GM23338 (cell line): ENCODE data around the gene CRISPLD2. TPM values are rescaled to one million over a fixed set of nuclear protein-coding genes. Genes with fewer than 3 reads are reported as not detected.

ENCODE experiments used
- ATAC-seq: fragments of 200-7000 bp; cut with Tn5 transposase; 3 replicates; pipeline ENCODE4 v1.9.1; 2020
- DNase-seq: peaks from one replicate; pipeline ENCODE4 v3.0.0-alpha.2; 2015; ENCODE audit warnings: low spot score
- H2AFZ ChIP-seq: fragments of 200-600 bp; sonication (generic); 2 replicates; pipeline ENCODE4 v1.8.0; 2016; ENCODE audit warnings: antibody characterized with exemption, mild to moderate bottlenecking, moderate library complexity
- H3F3A ChIP-seq: fragments of 200-600 bp; sonication (generic); replicated peaks from 2 replicates; pipeline ENCODE4 v1.8.0; 2017; ENCODE audit warnings: antibody characterized with exemption, mixed run types, low read depth
- H3K27ac ChIP-seq: fragments of 200-600 bp; sonication (generic); 2 replicates; pipeline ENCODE4 v1.6.1; 2016; ENCODE audit warnings: low read depth
- H3K27me3 ChIP-seq: fragments of 200-600 bp; sonication (generic); 2 replicates; pipeline ENCODE4 v1.8.0; 2016; ENCODE audit warnings: mild to moderate bottlenecking, mixed run types, moderate library complexity; ENCODE audit not compliant: insufficient read depth
- H3K36me3 ChIP-seq: fragments of 200-600 bp; sonication (generic); 2 replicates; pipeline ENCODE4 v1.8.0; 2016; ENCODE audit warnings: mild to moderate bottlenecking; ENCODE audit not compliant: insufficient read depth
- H3K4me1 ChIP-seq: fragments of 200-600 bp; sonication (generic); 2 replicates; pipeline ENCODE4 v1.8.0; 2016; ENCODE audit warnings: mild to moderate bottlenecking, moderate library complexity; ENCODE audit not compliant: insufficient read depth
- H3K4me2 ChIP-seq: fragments of 200-600 bp; sonication (generic); 2 replicates; pipeline ENCODE4 v1.7.1; 2017; ENCODE audit warnings: mixed run types
- H3K4me3 ChIP-seq: fragments of 200-600 bp; sonication (generic); 2 replicates; pipeline ENCODE4 v1.6.1; 2016; ENCODE audit warnings: mixed run types
- H3K79me2 ChIP-seq: fragments of 200-600 bp; sonication (generic); replicated peaks from 2 replicates; pipeline ENCODE4 v1.8.0; 2017; ENCODE audit warnings: mild to moderate bottlenecking; ENCODE audit not compliant: insufficient read depth
- H3K9me2 ChIP-seq: fragments of 200-600 bp; sonication (generic); 2 replicates; pipeline ENCODE4 v1.8.0; 2017; ENCODE audit not compliant: insufficient read depth
- H4K20me1 ChIP-seq: fragments of 200-600 bp; sonication (generic); replicated peaks from 2 replicates; pipeline ENCODE4 v1.8.0; 2017; ENCODE audit warnings: mild to moderate bottlenecking; ENCODE audit not compliant: insufficient read depth
- H3K27ac Mint-ChIP-seq: 2 replicates; pipeline ENCODE4 v1.8.0; 2020; ENCODE audit warnings: inconsistent platforms, mild to moderate bottlenecking, moderate library complexity, mixed read lengths
- H3K27me3 Mint-ChIP-seq: 3 replicates; pipeline ENCODE4 v1.8.0; 2022; ENCODE audit warnings: low read depth, mild to moderate bottlenecking, moderate library complexity, mixed read lengths, inconsistent platforms; ENCODE audit not compliant: insufficient read depth, poor library complexity
- H3K36me3 Mint-ChIP-seq: 3 replicates; pipeline ENCODE4 v1.8.0; 2021; ENCODE audit warnings: low read depth, mild to moderate bottlenecking, inconsistent platforms, moderate library complexity, mixed read lengths
- H3K4me1 Mint-ChIP-seq: 3 replicates; pipeline ENCODE4 v1.8.0; 2020; ENCODE audit warnings: mild to moderate bottlenecking, inconsistent platforms, mixed read lengths
- H3K4me3 Mint-ChIP-seq: 3 replicates; pipeline ENCODE4 v1.8.0; 2021; ENCODE audit warnings: moderate library complexity, mild to moderate bottlenecking, inconsistent platforms, mixed read lengths
- H3K9me3 Mint-ChIP-seq: 3 replicates; pipeline ENCODE4 v1.8.0; 2020; ENCODE audit warnings: moderate library complexity, mild to moderate bottlenecking, inconsistent platforms, mixed read lengths
- CREB1 ChIP-seq: fragments of 250-450 bp; sonication (Bioruptor Pico); IDR thresholded peaks from 2 replicates; pipeline ENCODE4 v1.5.0; 2020; ENCODE audit warnings: low read depth, mild to moderate bottlenecking, moderate library complexity
- EZH2 ChIP-seq: fragments of 200-600 bp; sonication (generic); IDR thresholded peaks from one replicate; pipeline ENCODE4 v1.8.0; 2017; ENCODE audit warnings: antibody characterized with exemption, mild to moderate bottlenecking, low read depth; ENCODE audit not compliant: unreplicated experiment
- EZH2phosphoT487 ChIP-seq: fragments of 200-600 bp; sonication (generic); IDR thresholded peaks from one replicate; pipeline ENCODE4 v1.8.1; 2018; ENCODE audit warnings: antibody characterized with exemption; ENCODE audit not compliant: unreplicated experiment
- JUNB ChIP-seq: IDR thresholded peaks from one replicate; pipeline ENCODE4 v1.6.1; 2016; ENCODE audit warnings: antibody characterized with exemption; ENCODE audit not compliant: unreplicated experiment
- NANOG ChIP-seq: IDR thresholded peaks from 2 replicates; pipeline ENCODE4 v1.6.1; 2016; ENCODE audit warnings: antibody characterized with exemption, borderline replicate concordance
- POLR2AphosphoS5 ChIP-seq: IDR thresholded peaks from 2 replicates; pipeline ENCODE4 v1.6.1; 2016; ENCODE audit warnings: antibody characterized with exemption, low read depth
- STAT1 ChIP-seq: IDR thresholded peaks from one replicate; pipeline ENCODE4 v1.6.1; 2016; ENCODE audit warnings: antibody characterized with exemption; ENCODE audit not compliant: unreplicated experiment
- ZNF114 ChIP-seq: fragments of 250-450 bp; sonication (Bioruptor Pico); IDR thresholded peaks from 2 replicates; pipeline ENCODE4 v1.5.0; 2020; ENCODE audit warnings: mild to moderate bottlenecking, moderate library complexity
- ZNF331 ChIP-seq: fragments of 250-450 bp; sonication (Bioruptor Pico); IDR thresholded peaks from 2 replicates; pipeline ENCODE4 v1.5.0; 2020; ENCODE audit warnings: low read depth, mild to moderate bottlenecking, moderate library complexity
- polyA plus RNA-seq: library from polyadenylated mRNA; unstranded; fragments of >200 nt; fragmentation: Nextera tagmentation; extraction: Ambion mirVana; gene quantifications from 2 replicates; pipeline ENCODE4 v1.2.1, GENCODE V29; 2016
- total RNA-seq: library from RNA; depleted of rRNA; stranded (reverse); fragments of >200 nt; shearing (Covaris generic); gene quantifications from 2 replicates; pipeline ENCODE4 v1.2.3, GENCODE V29; 2014
- TF ChIP-seq, protein P1 (sequence below): fragments of 250-450 bp; sonication (Bioruptor Pico); IDR thresholded peaks from 2 replicates; pipeline ENCODE4 v1.5.0; 2020; ENCODE audit warnings: mild to moderate bottlenecking, moderate library complexity
- TF ChIP-seq, protein P2 (sequence below), 2 experiments: fragments of 200-600 bp in 1 of 2; sonication (generic) in 1 of 2; conservative IDR thresholded peaks; 2 replicates each; pipeline versions ENCODE4 v1.5.1 to v1.6.1; 2016 to 2017; ENCODE audit warnings: antibody characterized with exemption in 2 of 2, low read depth in 2 of 2, mild to moderate bottlenecking in 2 of 2, moderate library complexity in 1 of 2
- TF ChIP-seq, protein P3 (sequence below): IDR thresholded peaks from one replicate; pipeline ENCODE4 v1.6.1; 2018; ENCODE audit warnings: antibody characterized with exemption; ENCODE audit not compliant: unreplicated experiment
- TF ChIP-seq, protein P4 (sequence below): IDR thresholded peaks from 2 replicates; pipeline ENCODE4 v1.6.1; 2016; ENCODE audit warnings: antibody characterized with exemption

The CRISPLD2 gene
- total and polyA plus RNA-seq, 2 experiments from 2014 or later = 2.6 to 8.3 TPM

DNA sequence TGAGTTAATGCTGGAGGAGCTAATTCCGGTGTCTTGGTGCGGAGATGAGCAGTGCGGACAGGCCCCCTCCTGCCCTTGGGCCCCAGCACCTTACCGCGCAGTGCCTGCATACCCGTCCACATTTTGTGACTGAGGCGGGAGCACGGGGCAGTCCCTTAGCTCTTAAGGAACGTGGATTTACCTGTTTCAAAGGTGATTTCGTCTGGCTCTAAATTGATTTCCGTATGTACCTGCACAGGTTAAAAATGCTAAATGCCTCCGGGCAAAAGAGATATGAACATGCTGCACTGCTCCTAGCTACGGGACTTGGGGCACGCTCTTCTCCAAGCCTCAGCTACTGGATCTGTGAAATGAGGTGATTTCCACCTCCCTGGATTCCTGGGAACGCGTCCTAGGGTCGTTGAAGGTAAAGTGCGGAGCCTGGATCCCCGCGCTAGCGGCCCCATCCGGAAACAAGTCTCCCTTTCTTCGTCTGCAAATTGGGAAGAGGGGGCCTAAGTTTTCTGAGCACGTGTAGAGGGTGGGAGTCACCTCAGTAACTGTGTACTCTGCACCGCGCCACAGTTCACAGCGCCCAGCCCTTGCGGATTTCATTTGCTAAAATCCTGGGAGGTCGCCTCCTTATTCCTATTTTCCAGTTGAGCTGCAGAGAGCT, 669 bp upstream of the CRISPLD2 start:
- Histone ChIP-seq H2AFZ (peak overlapping the region; percentile 99), H3F3A (no peaks in the 10 kb centered on the region), H3K36me3 (no peaks in the 10 kb centered on the region), H3K79me2 (no peaks in the 10 kb centered on the region), H4K20me1 (no peaks in the 10 kb centered on the region), H3K4me1 (0 out of 2 replicates have a peak, but pooled peaks cover 5% of the 10 kb centered on the region), H3K4me2 (peak overlapping the region; percentile 85), H3K9me2 (no peaks in the 10 kb centered on the region), H3K27ac (no peak overlapping the region), H3K4me3 (peak overlapping the region; percentile 61), H3K27me3 (peaks cover 26% of the 10 kb centered on the region)
- Mint-ChIP-seq H3K4me1 (peaks cover 8% of the 10 kb centered on the region), H3K4me3 (peak overlapping the region; percentile 70), H3K27me3 (peaks cover 19% of the 10 kb centered on the region), H3K27ac (no peak overlapping the region), H3K36me3 (no peaks in the 10 kb centered on the region; the same call in 2 of the 3 replicates), H3K9me3 (no peaks in the 10 kb centered on the region; the same call in 2 of the 3 replicates)
- ATAC-seq (peak; percentile 56), DNase-seq (peak; percentile 61)
- TF ChIP-seq CREB1 (CRISPR knock-in tag) (no peak), NANOG (no peak), EZH2phosphoT487 (no peak), ZNF114 (CRISPR knock-in tag) (no peak), STAT1 (no peak), ZNF331 (CRISPR knock-in tag) (no peak), POLR2AphosphoS5 (no peak), JUNB (no peak), EZH2 (no peak)
- TF ChIP-seq, protein P1, sequence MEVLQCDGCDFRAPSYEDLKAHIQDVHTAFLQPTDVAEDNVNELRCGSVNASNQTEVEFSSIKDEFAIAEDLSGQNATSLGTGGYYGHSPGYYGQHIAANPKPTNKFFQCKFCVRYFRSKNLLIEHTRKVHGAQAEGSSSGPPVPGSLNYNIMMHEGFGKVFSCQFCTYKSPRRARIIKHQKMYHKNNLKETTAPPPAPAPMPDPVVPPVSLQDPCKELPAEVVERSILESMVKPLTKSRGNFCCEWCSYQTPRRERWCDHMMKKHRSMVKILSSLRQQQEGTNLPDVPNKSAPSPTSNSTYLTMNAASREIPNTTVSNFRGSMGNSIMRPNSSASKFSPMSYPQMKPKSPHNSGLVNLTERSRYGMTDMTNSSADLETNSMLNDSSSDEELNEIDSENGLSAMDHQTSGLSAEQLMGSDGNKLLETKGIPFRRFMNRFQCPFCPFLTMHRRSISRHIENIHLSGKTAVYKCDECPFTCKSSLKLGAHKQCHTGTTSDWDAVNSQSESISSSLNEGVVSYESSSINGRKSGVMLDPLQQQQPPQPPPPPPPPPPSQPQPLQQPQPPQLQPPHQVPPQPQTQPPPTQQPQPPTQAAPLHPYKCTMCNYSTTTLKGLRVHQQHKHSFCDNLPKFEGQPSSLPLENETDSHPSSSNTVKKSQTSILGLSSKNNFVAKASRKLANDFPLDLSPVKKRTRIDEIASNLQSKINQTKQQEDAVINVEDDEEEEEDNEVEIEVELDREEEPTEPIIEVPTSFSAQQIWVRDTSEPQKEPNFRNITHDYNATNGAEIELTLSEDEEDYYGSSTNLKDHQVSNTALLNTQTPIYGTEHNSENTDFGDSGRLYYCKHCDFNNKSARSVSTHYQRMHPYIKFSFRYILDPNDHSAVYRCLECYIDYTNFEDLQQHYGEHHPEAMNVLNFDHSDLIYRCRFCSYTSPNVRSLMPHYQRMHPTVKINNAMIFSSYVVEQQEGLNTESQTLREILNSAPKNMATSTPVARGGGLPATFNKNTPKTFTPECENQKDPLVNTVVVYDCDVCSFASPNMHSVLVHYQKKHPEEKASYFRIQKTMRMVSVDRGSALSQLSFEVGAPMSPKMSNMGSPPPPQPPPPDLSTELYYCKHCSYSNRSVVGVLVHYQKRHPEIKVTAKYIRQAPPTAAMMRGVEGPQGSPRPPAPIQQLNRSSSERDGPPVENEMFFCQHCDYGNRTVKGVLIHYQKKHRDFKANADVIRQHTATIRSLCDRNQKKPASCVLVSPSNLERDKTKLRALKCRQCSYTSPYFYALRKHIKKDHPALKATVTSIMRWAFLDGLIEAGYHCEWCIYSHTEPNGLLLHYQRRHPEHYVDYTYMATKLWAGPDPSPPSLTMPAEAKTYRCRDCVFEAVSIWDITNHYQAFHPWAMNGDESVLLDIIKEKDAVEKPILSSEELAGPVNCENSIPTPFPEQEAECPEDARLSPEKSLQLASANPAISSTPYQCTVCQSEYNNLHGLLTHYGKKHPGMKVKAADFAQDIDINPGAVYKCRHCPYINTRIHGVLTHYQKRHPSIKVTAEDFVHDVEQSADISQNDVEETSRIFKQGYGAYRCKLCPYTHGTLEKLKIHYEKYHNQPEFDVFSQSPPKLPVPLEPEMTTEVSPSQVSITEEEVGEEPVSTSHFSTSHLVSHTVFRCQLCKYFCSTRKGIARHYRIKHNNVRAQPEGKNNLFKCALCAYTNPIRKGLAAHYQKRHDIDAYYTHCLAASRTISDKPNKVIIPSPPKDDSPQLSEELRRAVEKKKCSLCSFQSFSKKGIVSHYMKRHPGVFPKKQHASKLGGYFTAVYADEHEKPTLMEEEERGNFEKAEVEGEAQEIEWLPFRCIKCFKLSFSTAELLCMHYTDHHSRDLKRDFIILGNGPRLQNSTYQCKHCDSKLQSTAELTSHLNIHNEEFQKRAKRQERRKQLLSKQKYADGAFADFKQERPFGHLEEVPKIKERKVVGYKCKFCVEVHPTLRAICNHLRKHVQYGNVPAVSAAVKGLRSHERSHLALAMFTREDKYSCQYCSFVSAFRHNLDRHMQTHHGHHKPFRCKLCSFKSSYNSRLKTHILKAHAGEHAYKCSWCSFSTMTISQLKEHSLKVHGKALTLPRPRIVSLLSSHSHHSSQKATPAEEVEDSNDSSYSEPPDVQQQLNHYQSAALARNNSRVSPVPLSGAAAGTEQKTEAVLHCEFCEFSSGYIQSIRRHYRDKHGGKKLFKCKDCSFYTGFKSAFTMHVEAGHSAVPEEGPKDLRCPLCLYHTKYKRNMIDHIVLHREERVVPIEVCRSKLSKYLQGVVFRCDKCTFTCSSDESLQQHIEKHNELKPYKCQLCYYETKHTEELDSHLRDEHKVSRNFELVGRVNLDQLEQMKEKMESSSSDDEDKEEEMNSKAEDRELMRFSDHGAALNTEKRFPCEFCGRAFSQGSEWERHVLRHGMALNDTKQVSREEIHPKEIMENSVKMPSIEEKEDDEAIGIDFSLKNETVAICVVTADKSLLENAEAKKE (CRISPR knock-in tag) = no peak
- TF ChIP-seq, protein P2, sequence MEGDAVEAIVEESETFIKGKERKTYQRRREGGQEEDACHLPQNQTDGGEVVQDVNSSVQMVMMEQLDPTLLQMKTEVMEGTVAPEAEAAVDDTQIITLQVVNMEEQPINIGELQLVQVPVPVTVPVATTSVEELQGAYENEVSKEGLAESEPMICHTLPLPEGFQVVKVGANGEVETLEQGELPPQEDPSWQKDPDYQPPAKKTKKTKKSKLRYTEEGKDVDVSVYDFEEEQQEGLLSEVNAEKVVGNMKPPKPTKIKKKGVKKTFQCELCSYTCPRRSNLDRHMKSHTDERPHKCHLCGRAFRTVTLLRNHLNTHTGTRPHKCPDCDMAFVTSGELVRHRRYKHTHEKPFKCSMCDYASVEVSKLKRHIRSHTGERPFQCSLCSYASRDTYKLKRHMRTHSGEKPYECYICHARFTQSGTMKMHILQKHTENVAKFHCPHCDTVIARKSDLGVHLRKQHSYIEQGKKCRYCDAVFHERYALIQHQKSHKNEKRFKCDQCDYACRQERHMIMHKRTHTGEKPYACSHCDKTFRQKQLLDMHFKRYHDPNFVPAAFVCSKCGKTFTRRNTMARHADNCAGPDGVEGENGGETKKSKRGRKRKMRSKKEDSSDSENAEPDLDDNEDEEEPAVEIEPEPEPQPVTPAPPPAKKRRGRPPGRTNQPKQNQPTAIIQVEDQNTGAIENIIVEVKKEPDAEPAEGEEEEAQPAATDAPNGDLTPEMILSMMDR (conservative IDR thresholded peaks at IDR 0.05; ENCODE audit: low read depth in 2 of 2) = no peak
- TF ChIP-seq, protein P3, sequence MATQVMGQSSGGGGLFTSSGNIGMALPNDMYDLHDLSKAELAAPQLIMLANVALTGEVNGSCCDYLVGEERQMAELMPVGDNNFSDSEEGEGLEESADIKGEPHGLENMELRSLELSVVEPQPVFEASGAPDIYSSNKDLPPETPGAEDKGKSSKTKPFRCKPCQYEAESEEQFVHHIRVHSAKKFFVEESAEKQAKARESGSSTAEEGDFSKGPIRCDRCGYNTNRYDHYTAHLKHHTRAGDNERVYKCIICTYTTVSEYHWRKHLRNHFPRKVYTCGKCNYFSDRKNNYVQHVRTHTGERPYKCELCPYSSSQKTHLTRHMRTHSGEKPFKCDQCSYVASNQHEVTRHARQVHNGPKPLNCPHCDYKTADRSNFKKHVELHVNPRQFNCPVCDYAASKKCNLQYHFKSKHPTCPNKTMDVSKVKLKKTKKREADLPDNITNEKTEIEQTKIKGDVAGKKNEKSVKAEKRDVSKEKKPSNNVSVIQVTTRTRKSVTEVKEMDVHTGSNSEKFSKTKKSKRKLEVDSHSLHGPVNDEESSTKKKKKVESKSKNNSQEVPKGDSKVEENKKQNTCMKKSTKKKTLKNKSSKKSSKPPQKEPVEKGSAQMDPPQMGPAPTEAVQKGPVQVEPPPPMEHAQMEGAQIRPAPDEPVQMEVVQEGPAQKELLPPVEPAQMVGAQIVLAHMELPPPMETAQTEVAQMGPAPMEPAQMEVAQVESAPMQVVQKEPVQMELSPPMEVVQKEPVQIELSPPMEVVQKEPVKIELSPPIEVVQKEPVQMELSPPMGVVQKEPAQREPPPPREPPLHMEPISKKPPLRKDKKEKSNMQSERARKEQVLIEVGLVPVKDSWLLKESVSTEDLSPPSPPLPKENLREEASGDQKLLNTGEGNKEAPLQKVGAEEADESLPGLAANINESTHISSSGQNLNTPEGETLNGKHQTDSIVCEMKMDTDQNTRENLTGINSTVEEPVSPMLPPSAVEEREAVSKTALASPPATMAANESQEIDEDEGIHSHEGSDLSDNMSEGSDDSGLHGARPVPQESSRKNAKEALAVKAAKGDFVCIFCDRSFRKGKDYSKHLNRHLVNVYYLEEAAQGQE = no peak
- TF ChIP-seq, protein P4, sequence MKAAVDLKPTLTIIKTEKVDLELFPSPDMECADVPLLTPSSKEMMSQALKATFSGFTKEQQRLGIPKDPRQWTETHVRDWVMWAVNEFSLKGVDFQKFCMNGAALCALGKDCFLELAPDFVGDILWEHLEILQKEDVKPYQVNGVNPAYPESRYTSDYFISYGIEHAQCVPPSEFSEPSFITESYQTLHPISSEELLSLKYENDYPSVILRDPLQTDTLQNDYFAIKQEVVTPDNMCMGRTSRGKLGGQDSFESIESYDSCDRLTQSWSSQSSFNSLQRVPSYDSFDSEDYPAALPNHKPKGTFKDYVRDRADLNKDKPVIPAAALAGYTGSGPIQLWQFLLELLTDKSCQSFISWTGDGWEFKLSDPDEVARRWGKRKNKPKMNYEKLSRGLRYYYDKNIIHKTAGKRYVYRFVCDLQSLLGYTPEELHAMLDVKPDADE = no peak
